ENCODE measurements around the gene CTBS.

- TF ChIP-seq, protein P1, sequence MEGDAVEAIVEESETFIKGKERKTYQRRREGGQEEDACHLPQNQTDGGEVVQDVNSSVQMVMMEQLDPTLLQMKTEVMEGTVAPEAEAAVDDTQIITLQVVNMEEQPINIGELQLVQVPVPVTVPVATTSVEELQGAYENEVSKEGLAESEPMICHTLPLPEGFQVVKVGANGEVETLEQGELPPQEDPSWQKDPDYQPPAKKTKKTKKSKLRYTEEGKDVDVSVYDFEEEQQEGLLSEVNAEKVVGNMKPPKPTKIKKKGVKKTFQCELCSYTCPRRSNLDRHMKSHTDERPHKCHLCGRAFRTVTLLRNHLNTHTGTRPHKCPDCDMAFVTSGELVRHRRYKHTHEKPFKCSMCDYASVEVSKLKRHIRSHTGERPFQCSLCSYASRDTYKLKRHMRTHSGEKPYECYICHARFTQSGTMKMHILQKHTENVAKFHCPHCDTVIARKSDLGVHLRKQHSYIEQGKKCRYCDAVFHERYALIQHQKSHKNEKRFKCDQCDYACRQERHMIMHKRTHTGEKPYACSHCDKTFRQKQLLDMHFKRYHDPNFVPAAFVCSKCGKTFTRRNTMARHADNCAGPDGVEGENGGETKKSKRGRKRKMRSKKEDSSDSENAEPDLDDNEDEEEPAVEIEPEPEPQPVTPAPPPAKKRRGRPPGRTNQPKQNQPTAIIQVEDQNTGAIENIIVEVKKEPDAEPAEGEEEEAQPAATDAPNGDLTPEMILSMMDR (IDR thresholded peaks at IDR 0.05) = no peak
- TF ChIP-seq POLR2AphosphoS5 (IDR thresholded peaks at IDR 0.05; ENCODE audit: low read depth, low read length) (no peak), REST (IDR thresholded peaks at IDR 0.05; ENCODE audit: insufficient read depth in 1 of 2, low read depth in 2 of 2, low read length in 1 of 2) (no peak), TCF7L2 (IDR thresholded peaks at IDR 0.05; ENCODE audit: low read depth, low read length) (no peak)
Measured at GRCh38 chr1:84619383-84620102, 45.3 kb upstream of the CTBS start.

Data from Panc1 (cell line).